DOHH2 (cell line): Measurements from ENCODE around the gene ADI1.

Experiments
- H3F3A ChIP-seq: fragments of 200-600 bp; sonication (generic), shearing (Covaris generic); 2 replicates; pipeline ENCODE4 v1.6.0; 2016; ENCODE audit warnings: antibody characterized with exemption, mild to moderate bottlenecking; ENCODE audit not compliant: control insufficient read depth, insufficient read depth
- H3K27ac ChIP-seq: fragments of 200-600 bp; sonication (generic); 2 replicates; pipeline ENCODE4 v1.5.1; 2014; ENCODE audit warnings: low read depth, mild to moderate bottlenecking, low read length, moderate library complexity
- H3K27me3 ChIP-seq: fragments of 200-600 bp; sonication (generic); 2 replicates; pipeline ENCODE4 v1.6.1; 2014; ENCODE audit warnings: mild to moderate bottlenecking, low read length, mixed read lengths; ENCODE audit not compliant: control insufficient read depth
- H3K36me3 ChIP-seq: fragments of 200-600 bp; sonication (generic); 2 replicates; pipeline ENCODE4 v1.6.1; 2014; ENCODE audit warnings: mild to moderate bottlenecking, low read length, moderate library complexity, mixed read lengths; ENCODE audit not compliant: control insufficient read depth
- H3K4me1 ChIP-seq: fragments of 200-600 bp; sonication (generic); 2 replicates; pipeline ENCODE4 v1.6.1; 2014; ENCODE audit warnings: mild to moderate bottlenecking, low read length, mixed read lengths; ENCODE audit not compliant: control insufficient read depth
- H3K4me2 ChIP-seq: fragments of 200-600 bp; sonication (generic); 2 replicates; pipeline ENCODE4 v1.6.0; 2014; ENCODE audit warnings: mild to moderate bottlenecking, low read length, moderate library complexity
- H3K4me3 ChIP-seq: fragments of 200-600 bp; sonication (generic); 2 replicates; pipeline ENCODE4 v1.5.1; 2014; ENCODE audit warnings: mild to moderate bottlenecking, low read length, mixed read lengths
- H3K79me2 ChIP-seq: fragments of 200-600 bp; sonication (generic); 2 replicates; pipeline ENCODE4 v1.6.1; 2014; ENCODE audit warnings: mild to moderate bottlenecking, low read length, mixed read lengths; ENCODE audit not compliant: control insufficient read depth
- H3K9me2 ChIP-seq: fragments of 200-600 bp; sonication (generic); replicated peaks from 2 replicates; pipeline ENCODE4 v1.6.1; 2014; ENCODE audit warnings: mild to moderate bottlenecking, low read length, mixed read lengths; ENCODE audit not compliant: control insufficient read depth
- H3K9me3 ChIP-seq: fragments of 200-600 bp; sonication (generic); 2 replicates; pipeline ENCODE4 v1.6.1; 2014; ENCODE audit warnings: antibody characterized with exemption, low read length, mixed read lengths; ENCODE audit not compliant: control insufficient read depth, insufficient read depth
- H4K20me1 ChIP-seq: fragments of 200-600 bp; sonication (generic); 2 replicates; pipeline ENCODE4 v1.6.0; 2014; ENCODE audit warnings: low read depth, mild to moderate bottlenecking, antibody characterized with exemption, low read length, moderate library complexity; ENCODE audit not compliant: control insufficient read depth, insufficient read depth
- EZH2phosphoT487 ChIP-seq: fragments of 200-600 bp; sonication (generic); IDR thresholded peaks from 2 replicates; pipeline ENCODE4 v1.6.1; 2017; ENCODE audit warnings: borderline replicate concordance, mild to moderate bottlenecking, antibody characterized with exemption, low read length, moderate library complexity, mixed read lengths
- TF ChIP-seq, protein P1 (sequence below): fragments of 200-600 bp; sonication (generic); IDR thresholded peaks from one replicate; pipeline ENCODE4 v1.5.1; 2014; ENCODE audit warnings: antibody characterized with exemption, mild to moderate bottlenecking, low read depth, low read length; ENCODE audit not compliant: poor library complexity, severe bottlenecking

The ADI1 gene

DNA sequence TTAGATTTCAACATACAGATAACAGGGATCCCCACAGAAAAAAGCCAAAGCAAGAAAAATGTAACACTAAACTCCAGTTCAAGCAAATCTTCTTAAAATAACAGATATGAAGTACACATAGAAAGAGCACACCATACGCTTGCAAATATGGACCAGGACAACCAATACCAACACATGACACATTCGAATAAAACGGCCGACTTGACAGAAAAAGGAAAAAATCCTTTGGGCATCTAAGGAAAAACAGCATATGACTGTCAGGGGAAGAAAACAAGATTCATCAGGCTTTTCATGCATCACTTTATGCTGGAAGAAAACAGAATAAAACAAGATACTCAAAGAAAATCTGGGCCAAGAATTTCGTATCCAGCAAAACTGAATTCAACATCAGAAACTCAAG is 22.8 kb upstream of the ADI1 start:
- H3F3A ChIP-seq, result peaks cover 12% of the 10 kb centered on the region; the same call in 1 of the 2 replicates
- H3K4me2 ChIP-seq, result no peak overlapping the region
- peaks cover 6% of the 10 kb centered on the region; the same call in 1 of the 2 replicates for H4K20me1 ChIP-seq
- no peaks in the 10 kb centered on the region for H3K9me3 ChIP-seq
- no peaks in the 10 kb centered on the region for H3K27me3 ChIP-seq
- peaks cover 70% of the 10 kb centered on the region for H3K36me3 ChIP-seq
- no peaks in the 10 kb centered on the region for H3K4me1 ChIP-seq
- peaks cover 42% of the 10 kb centered on the region for H3K79me2 ChIP-seq
- no peak overlapping the region for H3K27ac ChIP-seq
- no peak for TF ChIP-seq EZH2phosphoT487
- TF ChIP-seq, protein P1, sequence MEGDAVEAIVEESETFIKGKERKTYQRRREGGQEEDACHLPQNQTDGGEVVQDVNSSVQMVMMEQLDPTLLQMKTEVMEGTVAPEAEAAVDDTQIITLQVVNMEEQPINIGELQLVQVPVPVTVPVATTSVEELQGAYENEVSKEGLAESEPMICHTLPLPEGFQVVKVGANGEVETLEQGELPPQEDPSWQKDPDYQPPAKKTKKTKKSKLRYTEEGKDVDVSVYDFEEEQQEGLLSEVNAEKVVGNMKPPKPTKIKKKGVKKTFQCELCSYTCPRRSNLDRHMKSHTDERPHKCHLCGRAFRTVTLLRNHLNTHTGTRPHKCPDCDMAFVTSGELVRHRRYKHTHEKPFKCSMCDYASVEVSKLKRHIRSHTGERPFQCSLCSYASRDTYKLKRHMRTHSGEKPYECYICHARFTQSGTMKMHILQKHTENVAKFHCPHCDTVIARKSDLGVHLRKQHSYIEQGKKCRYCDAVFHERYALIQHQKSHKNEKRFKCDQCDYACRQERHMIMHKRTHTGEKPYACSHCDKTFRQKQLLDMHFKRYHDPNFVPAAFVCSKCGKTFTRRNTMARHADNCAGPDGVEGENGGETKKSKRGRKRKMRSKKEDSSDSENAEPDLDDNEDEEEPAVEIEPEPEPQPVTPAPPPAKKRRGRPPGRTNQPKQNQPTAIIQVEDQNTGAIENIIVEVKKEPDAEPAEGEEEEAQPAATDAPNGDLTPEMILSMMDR, result no peak
- H3K9me2 ChIP-seq, result no peaks in the 10 kb centered on the region
- no peak overlapping the region for H3K4me3 ChIP-seq

DNA sequence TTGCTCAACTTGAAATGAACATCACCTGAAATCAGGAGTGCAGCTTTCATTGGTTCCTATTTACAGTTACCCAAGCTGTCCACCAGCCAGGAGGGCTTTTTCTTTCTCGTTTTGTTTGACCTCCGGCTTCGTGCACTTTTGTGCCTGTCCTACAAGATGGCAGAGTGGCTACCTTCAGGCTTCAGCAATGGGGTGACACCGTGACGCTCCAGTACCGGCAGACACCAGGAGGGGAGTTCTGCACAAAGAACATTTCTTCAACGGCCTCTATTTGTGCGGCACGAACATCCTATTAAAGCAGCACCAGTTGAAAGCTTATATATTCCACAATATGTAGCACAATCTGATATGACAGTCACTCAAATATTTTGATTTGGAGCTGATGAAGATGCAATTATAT is 20.5 kb upstream of the ADI1 start:
- Histone ChIP-seq H3K27ac (no peak overlapping the region), H3K27me3 (no peaks in the 10 kb centered on the region), H3K4me1 (peaks cover 8% of the 10 kb centered on the region; the same call in 1 of the 2 replicates), H3K9me3 (peaks cover under 1% of the 10 kb centered on the region; the same call in 1 of the 2 replicates), H3K79me2 (peaks cover 31% of the 10 kb centered on the region), H3K4me2 (no peak overlapping the region), H3K36me3 (peaks cover 56% of the 10 kb centered on the region), H4K20me1 (peaks cover 6% of the 10 kb centered on the region; the same call in 1 of the 2 replicates), H3F3A (peaks cover 12% of the 10 kb centered on the region; the same call in 1 of the 2 replicates), H3K9me2 (no peaks in the 10 kb centered on the region), H3K4me3 (no peak overlapping the region)
- TF ChIP-seq EZH2phosphoT487, result no peak
- TF ChIP-seq, protein P1, result no peak

DNA sequence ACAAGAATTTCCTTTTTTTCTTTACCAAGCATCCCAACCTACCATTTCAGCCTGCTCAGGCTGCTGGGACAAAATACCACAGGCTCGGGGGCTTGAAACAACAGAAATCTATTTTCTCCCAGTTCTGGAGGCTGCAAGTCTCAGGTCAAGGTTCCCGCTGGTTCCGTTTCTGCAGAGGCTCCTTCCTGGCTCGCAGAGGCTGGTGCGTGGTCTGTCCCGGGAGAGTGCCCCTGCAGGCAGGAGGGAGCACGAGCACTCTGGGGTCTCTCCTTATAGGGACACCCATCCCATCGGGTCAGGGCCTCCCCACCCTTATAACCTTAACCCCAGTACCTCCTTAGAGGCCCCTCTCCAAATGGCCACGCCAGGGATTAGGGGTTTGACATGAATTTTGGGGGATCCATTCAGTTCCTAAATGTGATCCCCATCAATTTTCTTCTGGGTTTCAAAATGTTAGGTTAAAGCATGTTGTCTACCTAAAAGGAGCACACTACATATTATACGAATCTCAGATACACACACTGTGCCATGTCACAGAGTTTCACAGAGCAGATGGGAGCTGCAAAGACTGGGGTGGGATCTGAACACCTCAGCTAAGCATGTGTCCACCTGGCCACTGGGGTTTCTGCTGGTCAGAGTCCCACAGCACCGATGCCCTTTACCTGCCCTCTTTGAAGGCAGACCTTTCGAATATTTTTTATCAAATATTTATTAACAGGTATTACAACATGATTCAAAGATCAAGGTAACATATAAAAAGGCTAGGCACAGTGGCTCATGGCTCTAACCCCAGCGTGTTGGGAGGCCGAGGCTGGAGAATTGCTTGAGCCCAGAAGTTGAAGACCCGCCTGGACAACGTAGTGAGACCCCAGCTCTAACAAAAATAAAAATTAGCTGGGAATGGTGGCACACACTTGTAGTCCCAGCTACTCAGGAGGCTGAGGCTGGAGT is 17.6 kb upstream of the ADI1 start:
- Histone ChIP-seq H3K4me1 (peaks cover 8% of the 10 kb centered on the region; the same call in 1 of the 2 replicates), H3K4me3 (no peak overlapping the region), H3K27ac (no peak overlapping the region), H3K4me2 (no peak overlapping the region), H3K9me2 (no peaks in the 10 kb centered on the region), H3K9me3 (peaks cover 13% of the 10 kb centered on the region; the same call in 1 of the 2 replicates), H3K36me3 (peaks cover 43% of the 10 kb centered on the region), H3K79me2 (peaks cover 7% of the 10 kb centered on the region), H4K20me1 (0 out of 2 replicates have a peak, but pooled peaks cover 1% of the 10 kb centered on the region), H3F3A (peaks cover 12% of the 10 kb centered on the region; the same call in 1 of the 2 replicates), H3K27me3 (no peaks in the 10 kb centered on the region)
- TF ChIP-seq, protein P1, result peak; percentile 29
- no peak for TF ChIP-seq EZH2phosphoT487
